K562 (cell line): ENCODE results near the gene TRIM27. TPM values are rescaled to one million over a fixed set of nuclear protein-coding genes. Genes with fewer than 3 reads are reported as not detected.

Experiments
- ARID1B ChIP-seq: fragments of 450-650 bp; IDR thresholded peaks from 2 replicates; pipeline ENCODE4 v1.6.1; 2016; ENCODE audit warnings: antibody characterized with exemption, mild to moderate bottlenecking, inconsistent platforms
- EGR1 ChIP-seq: fragments of 450-650 bp; conservative IDR thresholded peaks from 2 replicates; pipeline ENCODE4 v1.6.1; 2017; ENCODE audit warnings: mild to moderate bottlenecking
- EHMT2 ChIP-seq: fragments of 450-650 bp; IDR thresholded peaks from 2 replicates; pipeline ENCODE4 v1.6.1; 2018; ENCODE audit warnings: antibody characterized with exemption
- EP300 ChIP-seq: IDR thresholded peaks from 2 replicates; pipeline ENCODE4 v1.6.1; 2012; ENCODE audit warnings: low read length, improper control_type of control experiment
- MAFG ChIP-seq: fragments of 450-650 bp; conservative IDR thresholded peaks from 2 replicates; pipeline ENCODE4 v1.6.1; 2016; ENCODE audit warnings: missing genetic modification characterization, missing compliant biosample characterization
- polyA plus RNA-seq, 8 experiments: library from polyadenylated mRNA; depleted of rRNA in 4 of 8; stranded (reverse) in 5 of 8; unstranded in 3 of 8; fragments of >200 nt; fragmentation: Nextera tagmentation in 2 of 8; fragmentation: Illumina TruSeq in 1 of 8; extraction: Ambion mirVana in 2 of 8; extraction: Trizol in 1 of 8; gene quantifications; 2 replicates each; pipeline versions ENCODE4 v1.2.1 to v1.2.3, GENCODE V29; 2011 to 2014; ENCODE audit warnings: inconsistent platforms in 1 of 8, missing spikeins in 1 of 8
- total RNA-seq, 7 experiments: library from RNA; depleted of rRNA in 6 of 7; stranded (reverse); fragments of >200 nt in 6 of 7; fragmentation: Illumina TruSeq in 2 of 7; extraction: Trizol in 2 of 7; gene quantifications; 2 replicates each; pipeline versions ENCODE4 v1.2.1 to v1.2.3, GENCODE V29; 2011 to 2021; ENCODE audit warnings: low replicate concordance in 1 of 7
- TF ChIP-seq, protein P1 (sequence below): fragments of 200-600 bp; sonication (generic); IDR thresholded peaks from one replicate; pipeline ENCODE4 v1.6.1; 2012; ENCODE audit warnings: mild to moderate bottlenecking, low read depth, low read length, inconsistent platforms
- TF ChIP-seq, protein P2 (sequence below), 2 experiments: fragments of 450-650 bp; IDR thresholded peaks; 2 replicates each; pipeline ENCODE4 v1.6.1; 2016; ENCODE audit warnings: mild to moderate bottlenecking in 2 of 2, borderline replicate concordance in 1 of 2, low read depth in 1 of 2, moderate library complexity in 1 of 2

Gene TRIM27
- total and polyA plus RNA-seq, 9 of the 15 experiments (the other 6 are each of a cell fraction or from before 2014, with no cell fraction given): 37.7 to 235 (median 122) TPM

DNA sequence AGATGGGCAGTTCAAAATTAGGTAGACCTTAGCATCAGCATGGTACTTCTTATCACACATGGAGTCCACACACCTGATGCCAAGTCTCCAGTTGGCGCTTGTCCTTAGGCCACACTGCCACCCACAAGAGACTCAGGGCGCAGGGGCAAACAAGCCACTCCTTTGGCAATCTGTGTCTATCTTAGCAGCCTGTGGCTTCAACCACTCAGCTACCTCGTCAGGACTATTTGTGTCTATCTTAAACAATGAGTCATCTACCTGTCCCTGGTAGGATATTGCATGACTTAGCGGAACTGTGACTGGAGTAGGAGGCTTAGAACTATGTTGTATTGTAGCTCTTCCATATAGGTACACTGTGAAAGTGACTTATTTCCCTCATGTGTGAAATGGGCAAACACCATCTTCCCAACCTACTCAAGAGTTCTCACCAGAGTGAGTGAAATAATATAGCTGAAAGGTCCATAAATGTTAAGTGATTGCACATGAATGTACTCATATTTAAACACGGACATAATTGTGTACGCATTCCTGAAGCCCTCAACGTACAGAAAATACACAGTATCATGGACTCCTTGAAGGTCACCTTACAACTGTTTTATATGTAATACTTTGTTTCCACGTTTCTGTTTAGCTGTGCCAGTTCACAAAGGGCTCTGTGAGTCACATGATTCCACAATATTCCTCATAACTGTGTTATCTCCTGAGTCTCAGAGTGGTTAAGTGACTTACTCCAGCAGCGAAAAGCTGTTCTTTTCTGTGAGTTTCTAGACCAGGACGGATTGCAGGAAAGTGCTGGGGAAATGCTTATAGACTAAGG, 1.6 kb downstream of the TRIM27 start (continued):
- TF ChIP-seq, protein P1, sequence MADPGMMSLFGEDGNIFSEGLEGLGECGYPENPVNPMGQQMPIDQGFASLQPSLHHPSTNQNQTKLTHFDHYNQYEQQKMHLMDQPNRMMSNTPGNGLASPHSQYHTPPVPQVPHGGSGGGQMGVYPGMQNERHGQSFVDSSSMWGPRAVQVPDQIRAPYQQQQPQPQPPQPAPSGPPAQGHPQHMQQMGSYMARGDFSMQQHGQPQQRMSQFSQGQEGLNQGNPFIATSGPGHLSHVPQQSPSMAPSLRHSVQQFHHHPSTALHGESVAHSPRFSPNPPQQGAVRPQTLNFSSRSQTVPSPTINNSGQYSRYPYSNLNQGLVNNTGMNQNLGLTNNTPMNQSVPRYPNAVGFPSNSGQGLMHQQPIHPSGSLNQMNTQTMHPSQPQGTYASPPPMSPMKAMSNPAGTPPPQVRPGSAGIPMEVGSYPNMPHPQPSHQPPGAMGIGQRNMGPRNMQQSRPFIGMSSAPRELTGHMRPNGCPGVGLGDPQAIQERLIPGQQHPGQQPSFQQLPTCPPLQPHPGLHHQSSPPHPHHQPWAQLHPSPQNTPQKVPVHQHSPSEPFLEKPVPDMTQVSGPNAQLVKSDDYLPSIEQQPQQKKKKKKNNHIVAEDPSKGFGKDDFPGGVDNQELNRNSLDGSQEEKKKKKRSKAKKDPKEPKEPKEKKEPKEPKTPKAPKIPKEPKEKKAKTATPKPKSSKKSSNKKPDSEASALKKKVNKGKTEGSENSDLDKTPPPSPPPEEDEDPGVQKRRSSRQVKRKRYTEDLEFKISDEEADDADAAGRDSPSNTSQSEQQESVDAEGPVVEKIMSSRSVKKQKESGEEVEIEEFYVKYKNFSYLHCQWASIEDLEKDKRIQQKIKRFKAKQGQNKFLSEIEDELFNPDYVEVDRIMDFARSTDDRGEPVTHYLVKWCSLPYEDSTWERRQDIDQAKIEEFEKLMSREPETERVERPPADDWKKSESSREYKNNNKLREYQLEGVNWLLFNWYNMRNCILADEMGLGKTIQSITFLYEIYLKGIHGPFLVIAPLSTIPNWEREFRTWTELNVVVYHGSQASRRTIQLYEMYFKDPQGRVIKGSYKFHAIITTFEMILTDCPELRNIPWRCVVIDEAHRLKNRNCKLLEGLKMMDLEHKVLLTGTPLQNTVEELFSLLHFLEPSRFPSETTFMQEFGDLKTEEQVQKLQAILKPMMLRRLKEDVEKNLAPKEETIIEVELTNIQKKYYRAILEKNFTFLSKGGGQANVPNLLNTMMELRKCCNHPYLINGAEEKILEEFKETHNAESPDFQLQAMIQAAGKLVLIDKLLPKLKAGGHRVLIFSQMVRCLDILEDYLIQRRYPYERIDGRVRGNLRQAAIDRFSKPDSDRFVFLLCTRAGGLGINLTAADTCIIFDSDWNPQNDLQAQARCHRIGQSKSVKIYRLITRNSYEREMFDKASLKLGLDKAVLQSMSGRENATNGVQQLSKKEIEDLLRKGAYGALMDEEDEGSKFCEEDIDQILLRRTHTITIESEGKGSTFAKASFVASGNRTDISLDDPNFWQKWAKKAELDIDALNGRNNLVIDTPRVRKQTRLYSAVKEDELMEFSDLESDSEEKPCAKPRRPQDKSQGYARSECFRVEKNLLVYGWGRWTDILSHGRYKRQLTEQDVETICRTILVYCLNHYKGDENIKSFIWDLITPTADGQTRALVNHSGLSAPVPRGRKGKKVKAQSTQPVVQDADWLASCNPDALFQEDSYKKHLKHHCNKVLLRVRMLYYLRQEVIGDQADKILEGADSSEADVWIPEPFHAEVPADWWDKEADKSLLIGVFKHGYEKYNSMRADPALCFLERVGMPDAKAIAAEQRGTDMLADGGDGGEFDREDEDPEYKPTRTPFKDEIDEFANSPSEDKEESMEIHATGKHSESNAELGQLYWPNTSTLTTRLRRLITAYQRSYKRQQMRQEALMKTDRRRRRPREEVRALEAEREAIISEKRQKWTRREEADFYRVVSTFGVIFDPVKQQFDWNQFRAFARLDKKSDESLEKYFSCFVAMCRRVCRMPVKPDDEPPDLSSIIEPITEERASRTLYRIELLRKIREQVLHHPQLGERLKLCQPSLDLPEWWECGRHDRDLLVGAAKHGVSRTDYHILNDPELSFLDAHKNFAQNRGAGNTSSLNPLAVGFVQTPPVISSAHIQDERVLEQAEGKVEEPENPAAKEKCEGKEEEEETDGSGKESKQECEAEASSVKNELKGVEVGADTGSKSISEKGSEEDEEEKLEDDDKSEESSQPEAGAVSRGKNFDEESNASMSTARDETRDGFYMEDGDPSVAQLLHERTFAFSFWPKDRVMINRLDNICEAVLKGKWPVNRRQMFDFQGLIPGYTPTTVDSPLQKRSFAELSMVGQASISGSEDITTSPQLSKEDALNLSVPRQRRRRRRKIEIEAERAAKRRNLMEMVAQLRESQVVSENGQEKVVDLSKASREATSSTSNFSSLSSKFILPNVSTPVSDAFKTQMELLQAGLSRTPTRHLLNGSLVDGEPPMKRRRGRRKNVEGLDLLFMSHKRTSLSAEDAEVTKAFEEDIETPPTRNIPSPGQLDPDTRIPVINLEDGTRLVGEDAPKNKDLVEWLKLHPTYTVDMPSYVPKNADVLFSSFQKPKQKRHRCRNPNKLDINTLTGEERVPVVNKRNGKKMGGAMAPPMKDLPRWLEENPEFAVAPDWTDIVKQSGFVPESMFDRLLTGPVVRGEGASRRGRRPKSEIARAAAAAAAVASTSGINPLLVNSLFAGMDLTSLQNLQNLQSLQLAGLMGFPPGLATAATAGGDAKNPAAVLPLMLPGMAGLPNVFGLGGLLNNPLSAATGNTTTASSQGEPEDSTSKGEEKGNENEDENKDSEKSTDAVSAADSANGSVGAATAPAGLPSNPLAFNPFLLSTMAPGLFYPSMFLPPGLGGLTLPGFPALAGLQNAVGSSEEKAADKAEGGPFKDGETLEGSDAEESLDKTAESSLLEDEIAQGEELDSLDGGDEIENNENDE: no peak
- TF ChIP-seq MAFG (tag) (peak; percentile 90), ARID1B (peak; percentile 84), EP300 (peak; percentile 57), EGR1 (no peak), EHMT2 (no peak)
- TF ChIP-seq, protein P2, sequence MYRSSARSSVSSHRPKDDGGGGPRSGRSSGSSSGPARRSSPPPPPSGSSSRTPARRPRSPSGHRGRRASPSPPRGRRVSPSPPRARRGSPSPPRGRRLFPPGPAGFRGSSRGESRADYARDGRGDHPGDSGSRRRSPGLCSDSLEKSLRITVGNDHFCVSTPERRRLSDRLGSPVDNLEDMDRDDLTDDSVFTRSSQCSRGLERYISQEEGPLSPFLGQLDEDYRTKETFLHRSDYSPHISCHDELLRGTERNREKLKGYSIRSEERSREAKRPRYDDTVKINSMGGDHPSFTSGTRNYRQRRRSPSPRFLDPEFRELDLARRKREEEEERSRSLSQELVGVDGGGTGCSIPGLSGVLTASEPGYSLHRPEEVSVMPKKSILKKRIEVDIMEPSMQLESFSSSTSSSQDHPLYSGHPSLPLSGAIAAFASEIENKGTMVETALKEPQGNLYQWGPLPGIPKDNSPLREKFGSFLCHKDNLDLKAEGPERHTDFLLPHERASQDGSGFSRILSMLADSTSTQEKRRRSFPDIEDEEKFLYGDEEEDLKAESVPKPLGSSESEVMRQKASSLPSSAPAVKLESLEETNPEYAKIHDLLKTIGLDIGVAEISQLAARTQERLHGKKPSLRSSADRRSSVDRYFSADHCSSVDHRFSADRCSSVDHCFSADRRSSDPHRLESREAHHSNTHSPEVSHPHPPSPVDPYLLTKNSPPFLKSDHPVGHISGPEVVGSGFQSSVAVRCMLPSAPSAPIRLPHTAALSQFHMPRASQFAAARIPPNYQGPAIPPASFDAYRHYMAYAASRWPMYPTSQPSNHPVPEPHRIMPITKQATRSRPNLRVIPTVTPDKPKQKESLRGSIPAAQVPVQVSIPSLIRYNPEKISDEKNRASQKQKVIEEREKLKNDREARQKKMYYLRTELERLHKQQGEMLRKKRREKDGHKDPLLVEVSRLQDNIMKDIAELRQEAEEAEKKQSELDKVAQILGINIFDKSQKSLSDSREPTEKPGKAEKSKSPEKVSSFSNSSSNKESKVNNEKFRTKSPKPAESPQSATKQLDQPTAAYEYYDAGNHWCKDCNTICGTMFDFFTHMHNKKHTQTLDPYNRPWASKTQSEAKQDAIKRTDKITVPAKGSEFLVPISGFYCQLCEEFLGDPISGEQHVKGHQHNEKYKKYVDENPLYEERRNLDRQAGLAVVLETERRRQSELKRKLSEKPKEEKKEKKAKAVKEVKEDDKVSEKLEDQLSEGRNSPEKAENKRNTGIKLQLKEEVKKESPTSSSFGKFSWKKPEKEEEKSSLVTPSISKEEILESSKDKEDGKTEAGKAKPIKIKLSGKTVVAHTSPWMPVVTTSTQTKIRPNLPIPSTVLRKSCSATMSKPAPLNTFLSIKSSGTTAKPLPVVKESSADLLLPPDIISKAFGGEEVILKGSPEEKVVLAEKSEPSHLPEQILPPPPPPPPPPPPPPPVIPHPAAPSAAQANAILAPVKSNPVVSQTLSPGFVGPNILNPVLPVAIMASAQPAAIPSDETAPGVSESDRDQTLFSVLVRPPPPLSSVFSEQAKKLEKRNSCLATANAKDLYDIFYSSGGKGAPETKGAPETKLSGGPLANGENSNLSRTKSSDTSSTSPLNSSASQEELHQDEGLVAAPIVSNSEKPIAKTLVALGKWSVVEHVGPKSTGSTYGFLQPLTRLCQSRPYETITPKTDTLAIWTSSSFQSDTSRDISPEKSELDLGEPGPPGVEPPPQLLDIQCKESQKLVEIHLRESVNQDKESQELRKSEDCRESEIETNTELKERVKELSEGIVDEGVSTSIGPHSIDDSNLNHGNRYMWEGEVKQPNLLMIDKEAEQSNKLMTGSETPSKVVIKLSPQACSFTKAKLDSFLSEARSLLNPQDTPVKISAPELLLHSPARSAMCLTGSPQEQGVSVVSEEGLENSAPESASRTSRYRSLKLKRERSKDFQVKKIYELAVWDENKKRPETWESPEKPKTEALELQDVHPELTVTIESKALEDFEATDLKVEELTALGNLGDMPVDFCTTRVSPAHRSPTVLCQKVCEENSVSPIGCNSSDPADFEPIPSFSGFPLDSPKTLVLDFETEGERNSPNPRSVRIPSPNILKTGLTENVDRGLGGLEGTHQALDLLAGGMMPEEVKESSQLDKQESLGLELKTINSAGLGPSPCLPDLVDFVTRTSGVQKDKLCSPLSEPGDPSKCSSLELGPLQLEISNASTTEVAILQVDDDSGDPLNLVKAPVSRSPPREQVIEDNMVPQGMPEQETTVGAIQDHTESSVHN (IDR thresholded peaks at IDR 0.05; ENCODE audit: borderline replicate concordance in 1 of 2, low read depth in 1 of 2): 0 out of 4 replicates have a peak, but pooled peaks of 1 of the 2 experiments have one; percentile 9
